ENCODE data around the gene ZSCAN16. TPM values are rescaled to one million over a fixed set of nuclear protein-coding genes. Genes with fewer than 3 reads are reported as not detected.
"Not testable (repeated sequence)": the region's sequence is repeated elsewhere in the genome, so short reads cannot be mapped to it uniquely, and the experiment has no call there.

The ZSCAN16 gene
- total and polyA plus RNA-seq, 9 donors = 2.8 to 4.8 (median 3.8) TPM

DNA sequence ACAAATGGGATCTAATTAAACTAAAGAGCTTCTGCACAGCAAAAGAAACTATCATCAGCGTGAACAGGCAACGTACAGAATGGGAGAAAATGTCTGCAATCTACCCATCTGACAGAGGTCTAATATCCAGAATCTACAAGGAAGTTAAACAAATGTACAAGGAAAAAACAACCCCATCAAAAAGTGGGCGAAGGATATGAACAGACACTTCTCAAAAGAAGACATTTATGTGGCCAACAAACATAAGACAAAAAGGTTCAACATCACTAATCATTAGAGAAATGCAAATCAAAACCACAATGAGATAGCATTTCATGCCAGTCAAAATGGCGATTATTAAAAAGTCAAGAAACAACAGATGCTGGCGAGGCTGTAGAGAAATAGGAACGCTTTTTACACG lies 22.2 kb upstream of the ZSCAN16 start:
- not testable (repeated sequence) for H3K27me3 ChIP-seq (ENCODE audit: control insufficient read depth, insufficient read depth, low read length); DNase-seq; H3K4me1 ChIP-seq (ENCODE audit: control insufficient read depth, insufficient read depth, low read length); H3K9me3 ChIP-seq (replicated peaks; ENCODE audit: control insufficient read depth, low read depth, low read length); H3K4me3 ChIP-seq (ENCODE audit: low read length); H3K27ac ChIP-seq (ENCODE audit: low read length); H3K36me3 ChIP-seq (ENCODE audit: control insufficient read depth, insufficient read depth, low read length)
- no CpG with 5 or more reads among the region's 7 CpGs for WGBS (ENCODE audit: insufficient coverage)

DNA sequence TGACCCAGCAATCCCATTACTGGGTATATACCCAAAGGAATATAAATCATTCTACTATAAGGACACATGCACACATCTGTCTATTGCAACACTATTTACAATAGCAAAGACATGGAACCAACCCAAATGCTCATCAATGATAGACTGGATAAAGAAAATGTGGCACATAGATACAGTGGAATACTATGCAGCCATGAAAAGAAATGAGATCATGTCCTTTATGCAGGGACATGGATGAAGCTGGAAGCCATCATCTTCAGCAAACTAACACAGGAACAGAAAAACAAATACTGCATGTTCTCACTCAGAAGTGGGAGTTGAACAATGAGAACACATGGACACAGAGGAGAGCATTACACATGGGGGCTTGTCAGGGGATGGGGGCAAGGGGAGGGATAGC lies 21.7 kb upstream of the ZSCAN16 start:
- not testable (repeated sequence) for DNase-seq; H3K36me3 ChIP-seq (ENCODE audit: control insufficient read depth, insufficient read depth, low read length); H3K27ac ChIP-seq (ENCODE audit: low read length); H3K9me3 ChIP-seq (replicated peaks; ENCODE audit: control insufficient read depth, low read depth, low read length); H3K4me3 ChIP-seq (ENCODE audit: low read length); H3K4me1 ChIP-seq (ENCODE audit: control insufficient read depth, insufficient read depth, low read length); H3K27me3 ChIP-seq (ENCODE audit: control insufficient read depth, insufficient read depth, low read length)

GRCh38 chr6:28104392-28105244 lies 19.8 kb upstream of the ZSCAN16 start:
- peaks cover 2% of the 10 kb centered on the region for H3K4me1 ChIP-seq (ENCODE audit: control insufficient read depth, insufficient read depth, low read length)
- H3K27me3 ChIP-seq (ENCODE audit: control insufficient read depth, insufficient read depth, low read length) = no peaks in the 10 kb centered on the region
- peak; percentile 86 for DNase-seq
- 1% methylated on average over 51 of the region's 54 CpGs for WGBS (ENCODE audit: insufficient coverage)
- H3K36me3 ChIP-seq (ENCODE audit: control insufficient read depth, insufficient read depth, low read length) = no peaks in the 10 kb centered on the region
- H3K27ac ChIP-seq (ENCODE audit: low read length) = peak overlapping the region; percentile 67
- H3K4me3 ChIP-seq (ENCODE audit: low read length) = peak overlapping the region; percentile 91
- no peaks in the 10 kb centered on the region for H3K9me3 ChIP-seq (replicated peaks; ENCODE audit: control insufficient read depth, low read depth, low read length)

- Histone ChIP-seq H3K4me1 (ENCODE audit: control insufficient read depth, insufficient read depth, low read length) (peaks cover 2% of the 10 kb centered on the region), H3K27ac (ENCODE audit: low read length) (peak overlapping the region; percentile 67), H3K36me3 (ENCODE audit: control insufficient read depth, insufficient read depth, low read length) (no peaks in the 10 kb centered on the region), H3K27me3 (ENCODE audit: control insufficient read depth, insufficient read depth, low read length) (no peaks in the 10 kb centered on the region), H3K4me3 (ENCODE audit: low read length) (peak overlapping the region; percentile 91), H3K9me3 (replicated peaks; ENCODE audit: control insufficient read depth, low read depth, low read length) (no peaks in the 10 kb centered on the region)
- no peak for DNase-seq
- 17% methylated on average over 1 of the region's 5 CpGs for WGBS (ENCODE audit: insufficient coverage)
These were observed 19.2 kb upstream of the ZSCAN16 start for GRCh38 chr6:28105245-28105639.

- Histone ChIP-seq H3K9me3 (replicated peaks; ENCODE audit: control insufficient read depth, low read depth, low read length) (no peaks in the 10 kb centered on the region), H3K27ac (ENCODE audit: low read length) (no peak overlapping the region), H3K27me3 (ENCODE audit: control insufficient read depth, insufficient read depth, low read length) (no peaks in the 10 kb centered on the region), H3K4me3 (ENCODE audit: low read length) (no peak overlapping the region), H3K4me1 (ENCODE audit: control insufficient read depth, insufficient read depth, low read length) (peaks cover 2% of the 10 kb centered on the region), H3K36me3 (ENCODE audit: control insufficient read depth, insufficient read depth, low read length) (no peaks in the 10 kb centered on the region)
- WGBS (ENCODE audit: insufficient coverage) = 100% methylated on average over 1 of the region's 3 CpGs
- no peak for DNase-seq
These were observed 16.9 kb upstream of the ZSCAN16 start for GRCh38 chr6:28107506-28107905.

DNA sequence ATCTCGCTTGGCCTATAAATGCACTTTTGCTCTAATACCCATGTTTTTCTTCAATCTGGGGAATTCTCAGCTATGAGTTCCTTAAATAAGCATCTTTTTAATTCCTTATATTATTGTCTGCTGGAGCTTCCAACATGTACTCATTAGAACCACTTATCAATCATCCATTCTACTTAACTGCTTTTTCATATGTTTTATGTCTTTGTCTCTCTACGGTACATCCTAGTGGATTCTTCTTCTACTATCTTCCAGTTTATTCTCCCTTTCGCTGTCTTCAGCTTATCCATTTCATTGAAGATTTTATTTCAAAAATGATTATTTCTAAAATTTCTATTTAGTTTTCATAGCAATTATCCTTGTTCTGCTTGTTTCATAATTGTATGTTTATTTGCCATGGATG lies 12.4 kb upstream of the ZSCAN16 start:
- DNase-seq = no peak
- Histone ChIP-seq H3K27ac (ENCODE audit: low read length) (no peak overlapping the region), H3K9me3 (replicated peaks; ENCODE audit: control insufficient read depth, low read depth, low read length) (no peaks in the 10 kb centered on the region), H3K4me1 (ENCODE audit: control insufficient read depth, insufficient read depth, low read length) (no peaks in the 10 kb centered on the region), H3K27me3 (ENCODE audit: control insufficient read depth, insufficient read depth, low read length) (no peaks in the 10 kb centered on the region), H3K36me3 (ENCODE audit: control insufficient read depth, insufficient read depth, low read length) (peaks cover 9% of the 10 kb centered on the region), H3K4me3 (ENCODE audit: low read length) (no peak overlapping the region)
- WGBS (ENCODE audit: insufficient coverage) = no CpG with 5 or more reads among the region's 3 CpGs

DNA sequence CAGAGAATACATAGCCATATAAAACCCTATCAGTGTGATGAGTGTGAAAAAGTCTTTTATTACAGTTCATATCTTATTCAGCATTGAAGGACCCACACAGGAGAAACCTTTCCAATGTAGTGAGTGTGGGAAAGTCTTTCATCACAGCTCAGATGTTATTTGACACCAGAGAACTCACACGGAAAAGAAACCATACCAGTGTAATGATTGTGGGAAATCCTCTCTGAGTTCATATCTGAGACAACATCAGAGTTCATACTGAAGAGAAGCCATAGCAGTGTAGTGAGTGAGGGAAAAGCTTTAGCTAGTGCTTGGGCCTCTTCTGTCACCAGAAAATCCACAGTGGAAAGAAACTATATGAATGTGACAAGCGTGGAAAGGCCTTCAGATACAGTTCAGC lies 8.6 kb upstream of the ZSCAN16 start:
- DNase-seq = no peak
- no peak overlapping the region for H3K27ac ChIP-seq (ENCODE audit: low read length)
- H3K27me3 ChIP-seq (ENCODE audit: control insufficient read depth, insufficient read depth, low read length) = no peaks in the 10 kb centered on the region
- H3K4me3 ChIP-seq (ENCODE audit: low read length) = no peak overlapping the region
- H3K36me3 ChIP-seq (ENCODE audit: control insufficient read depth, insufficient read depth, low read length) = peaks cover 25% of the 10 kb centered on the region
- no peaks in the 10 kb centered on the region for H3K9me3 ChIP-seq (replicated peaks; ENCODE audit: control insufficient read depth, low read depth, low read length)
- no CpG with 5 or more reads among the region's 2 CpGs for WGBS (ENCODE audit: insufficient coverage)
- H3K4me1 ChIP-seq (ENCODE audit: control insufficient read depth, insufficient read depth, low read length) = no peaks in the 10 kb centered on the region

DNA sequence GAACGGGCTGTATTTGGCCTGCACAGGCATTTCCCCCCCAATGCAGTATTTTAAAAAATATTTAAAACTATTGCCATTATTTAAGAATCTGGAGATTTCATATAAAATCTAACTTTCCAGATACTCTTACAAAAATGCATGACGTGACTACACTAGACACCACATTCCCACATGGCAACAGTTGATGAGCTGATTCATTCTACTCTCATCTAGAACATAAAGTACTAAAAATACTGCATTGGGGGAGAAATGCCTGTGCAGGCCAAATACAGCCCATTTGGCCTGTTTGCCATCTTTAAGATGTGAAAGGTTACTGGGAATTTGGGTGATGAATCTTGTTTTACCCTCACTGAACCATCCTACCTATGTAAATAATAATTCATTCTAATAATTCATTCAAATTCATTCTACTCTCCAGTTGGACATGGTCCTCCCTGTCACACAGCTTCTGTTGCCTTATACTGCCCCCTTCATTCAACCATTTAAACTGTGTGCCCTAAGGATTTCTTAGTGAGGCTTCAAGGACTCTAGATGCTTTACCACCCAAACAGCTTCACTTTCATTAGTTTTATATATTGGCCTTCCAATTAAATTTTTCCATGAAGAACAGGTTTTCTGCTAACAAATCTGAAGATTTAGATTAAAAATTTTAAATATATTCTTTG lies 6.9 kb upstream of the ZSCAN16 start:
- Histone ChIP-seq H3K27ac (ENCODE audit: low read length) (no peak overlapping the region), H3K4me1 (ENCODE audit: control insufficient read depth, insufficient read depth, low read length) (no peaks in the 10 kb centered on the region), H3K4me3 (ENCODE audit: low read length) (no peak overlapping the region), H3K36me3 (ENCODE audit: control insufficient read depth, insufficient read depth, low read length) (peaks cover 28% of the 10 kb centered on the region), H3K9me3 (replicated peaks; ENCODE audit: control insufficient read depth, low read depth, low read length) (no peaks in the 10 kb centered on the region), H3K27me3 (ENCODE audit: control insufficient read depth, insufficient read depth, low read length) (no peaks in the 10 kb centered on the region)
- no CpG with 5 or more reads among the region's 2 CpGs for WGBS (ENCODE audit: insufficient coverage)
- no peak for DNase-seq

DNA sequence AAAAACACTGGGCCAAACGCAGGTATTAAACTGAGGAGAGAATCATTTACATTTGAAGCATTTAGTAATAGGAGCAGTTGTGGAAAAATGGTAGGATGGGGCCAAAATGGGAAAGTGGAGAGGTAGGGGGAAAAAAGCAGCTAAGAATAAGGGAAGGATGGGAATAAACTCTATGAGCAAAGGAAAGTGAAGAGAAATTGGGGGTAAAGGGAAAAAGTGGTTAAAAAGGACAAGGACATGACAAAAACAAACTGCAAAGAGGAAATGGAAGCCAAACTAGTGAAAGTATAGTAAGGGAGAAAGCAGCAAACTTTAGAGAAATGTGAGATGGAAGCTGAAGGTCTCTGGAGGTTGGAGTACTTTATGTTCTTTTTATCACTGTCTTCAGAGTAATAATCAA lies 6.2 kb upstream of the ZSCAN16 start:
- H3K27ac ChIP-seq (ENCODE audit: low read length) = no peak overlapping the region
- WGBS (ENCODE audit: insufficient coverage) = 50% methylated on average over 1 of the region's 1 CpG
- no peaks in the 10 kb centered on the region for H3K27me3 ChIP-seq (ENCODE audit: control insufficient read depth, insufficient read depth, low read length)
- no peak for DNase-seq
- H3K36me3 ChIP-seq (ENCODE audit: control insufficient read depth, insufficient read depth, low read length) = peaks cover 28% of the 10 kb centered on the region
- H3K4me3 ChIP-seq (ENCODE audit: low read length) = no peak overlapping the region
- no peaks in the 10 kb centered on the region for H3K9me3 ChIP-seq (replicated peaks; ENCODE audit: control insufficient read depth, low read depth, low read length)
- H3K4me1 ChIP-seq (ENCODE audit: control insufficient read depth, insufficient read depth, low read length) = no peaks in the 10 kb centered on the region

GRCh38 chr6:28121876-28122275 lies 2.5 kb upstream of the ZSCAN16 start:
- no peak for DNase-seq
- no peak overlapping the region for H3K27ac ChIP-seq (ENCODE audit: low read length)
- WGBS (ENCODE audit: insufficient coverage) = no CpG with 5 or more reads among the region's 2 CpGs
- H3K4me3 ChIP-seq (ENCODE audit: low read length) = no peak overlapping the region
- peaks cover 22% of the 10 kb centered on the region for H3K36me3 ChIP-seq (ENCODE audit: control insufficient read depth, insufficient read depth, low read length)
- no peaks in the 10 kb centered on the region for H3K9me3 ChIP-seq (replicated peaks; ENCODE audit: control insufficient read depth, low read depth, low read length)
- H3K27me3 ChIP-seq (ENCODE audit: control insufficient read depth, insufficient read depth, low read length) = no peaks in the 10 kb centered on the region
- peaks cover 4% of the 10 kb centered on the region for H3K4me1 ChIP-seq (ENCODE audit: control insufficient read depth, insufficient read depth, low read length)

Measured in muscle of leg (tissue), 11 donors.